BE2C (cell line): Measurements from ENCODE around the gene HOXB13.

ENCODE experiments used
- DNase-seq: peaks from one replicate; pipeline ENCODE4 v3.0.0-alpha.2; 2020
- H3K27me3 ChIP-seq: fragments of 250-450 bp; sonication (Bioruptor Pico); 2 replicates; pipeline ENCODE4 v1.5.1; 2020; ENCODE audit warnings: mild to moderate bottlenecking
- H3K36me3 ChIP-seq: fragments of 250-450 bp; sonication (Bioruptor Pico); 2 replicates; pipeline ENCODE4 v1.5.1; 2020; ENCODE audit warnings: mild to moderate bottlenecking
- H3K4me1 ChIP-seq: fragments of 250-450 bp; sonication (Bioruptor Pico); 2 replicates; pipeline ENCODE4 v1.5.1; 2020
- H3K4me3 ChIP-seq: 2 replicates; pipeline ENCODE4 v1.5.1; 2011; ENCODE audit warnings: low read depth, low read length
- H3K9me3 ChIP-seq: fragments of 250-450 bp; sonication (Bioruptor Pico); 2 replicates; pipeline ENCODE4 v1.5.1; 2020
- CTCF ChIP-seq: IDR thresholded peaks from 2 replicates; pipeline ENCODE4 v1.5.1; 2012; ENCODE audit warnings: mild to moderate bottlenecking, low read depth, low read length

Gene HOXB13

GRCh38 chr17:48725288-48726064 lies 3.1 kb downstream of the HOXB13 start:
- TF ChIP-seq CTCF, result no peak
- DNase-seq, result no peak
- Histone ChIP-seq H3K4me3 (no peak overlapping the region), H3K4me1 (no peaks in the 10 kb centered on the region), H3K36me3 (no peaks in the 10 kb centered on the region), H3K27me3 (peaks cover 100% of the 10 kb centered on the region), H3K9me3 (no peaks in the 10 kb centered on the region)

GRCh38 chr17:48725004-48725287 lies 3.6 kb downstream of the HOXB13 start:
- no peak overlapping the region for H3K4me3 ChIP-seq
- no peak for TF ChIP-seq CTCF
- no peak for DNase-seq
- no peaks in the 10 kb centered on the region for H3K9me3 ChIP-seq
- H3K27me3 ChIP-seq, result peaks cover 100% of the 10 kb centered on the region
- no peaks in the 10 kb centered on the region for H3K4me1 ChIP-seq
- H3K36me3 ChIP-seq, result no peaks in the 10 kb centered on the region

DNA sequence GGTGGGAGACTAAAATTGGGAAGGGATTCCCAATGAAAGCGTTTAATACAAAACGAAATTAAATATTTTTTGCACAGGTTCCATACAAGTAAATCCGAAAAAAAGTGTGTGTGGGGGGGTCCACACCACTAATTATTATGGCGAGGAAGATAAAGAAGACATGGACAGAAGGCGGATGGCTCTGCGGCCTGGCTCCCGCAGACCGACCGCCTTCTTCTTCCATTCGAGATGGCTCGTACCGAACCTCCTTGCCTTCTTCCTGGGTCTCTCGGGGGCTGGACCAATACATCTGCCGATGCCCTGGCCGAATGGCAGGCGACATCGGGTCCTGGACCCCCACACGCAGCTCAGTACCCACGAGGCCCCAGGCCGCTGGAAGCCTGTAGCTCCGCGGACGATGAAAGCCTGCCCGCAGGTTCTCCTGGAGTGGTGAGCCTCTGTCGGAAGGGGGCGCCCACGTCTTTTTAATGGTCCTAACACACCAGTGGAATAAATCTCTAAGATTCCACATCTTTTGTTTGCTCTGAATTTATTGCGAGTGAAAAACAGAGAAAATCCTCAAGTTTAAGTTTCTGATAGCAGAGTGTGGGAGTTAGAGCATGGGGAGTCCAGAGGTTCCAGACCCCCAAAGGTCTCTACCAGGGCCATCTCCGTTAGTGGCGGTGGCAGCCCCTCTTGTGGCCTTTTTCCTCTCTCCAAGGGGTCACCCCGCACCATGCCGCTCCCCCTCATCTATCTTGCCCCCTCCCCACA lies 4.1 kb downstream of the HOXB13 start:
- Histone ChIP-seq H3K4me1 (no peaks in the 10 kb centered on the region), H3K27me3 (peaks cover 100% of the 10 kb centered on the region), H3K9me3 (no peaks in the 10 kb centered on the region), H3K36me3 (no peaks in the 10 kb centered on the region), H3K4me3 (no peak overlapping the region)
- peak; percentile 76 for TF ChIP-seq CTCF
- peak; percentile 89 for DNase-seq

DNA sequence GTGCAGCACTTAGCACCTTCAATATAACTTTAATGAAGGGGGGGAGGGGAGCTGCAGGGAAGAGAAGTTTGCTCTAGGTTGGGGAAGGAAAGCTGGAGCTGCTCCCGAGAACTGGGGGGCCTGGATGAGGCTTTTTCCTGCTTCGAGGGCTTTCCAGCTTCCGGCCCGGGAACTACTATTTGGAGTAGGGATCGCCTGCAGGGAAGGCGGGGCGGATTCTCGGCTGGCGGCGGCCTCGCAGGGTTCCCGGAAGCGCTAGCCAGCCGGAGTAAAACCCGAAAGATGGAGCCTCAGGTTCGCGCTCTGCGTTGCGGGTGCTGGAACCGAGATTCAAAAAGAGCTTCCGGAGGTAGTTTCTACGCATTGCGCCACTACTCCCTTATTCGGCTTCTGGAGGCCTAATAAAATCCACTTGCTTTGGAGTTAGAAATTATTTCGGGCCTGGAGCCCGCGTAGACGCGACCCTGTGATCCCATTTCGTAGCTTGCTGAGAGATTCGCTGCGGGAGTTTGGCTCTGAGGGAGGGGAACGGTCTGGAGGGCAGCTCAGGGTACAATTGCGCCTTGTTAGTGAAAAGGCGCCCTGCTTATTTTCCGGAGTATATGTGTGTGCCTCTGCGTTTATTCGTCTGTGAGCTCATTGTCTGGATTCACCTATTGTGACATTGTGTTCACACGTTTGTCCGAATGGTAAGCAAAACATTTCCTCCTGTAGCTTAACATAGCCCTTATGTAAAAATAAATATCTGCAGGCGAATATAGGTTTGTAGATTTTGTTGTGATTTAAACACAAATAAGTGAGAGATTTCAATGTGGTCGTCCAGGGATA lies 4.9 kb downstream of the HOXB13 start:
- Histone ChIP-seq H3K9me3 (no peaks in the 10 kb centered on the region), H3K4me3 (no peak overlapping the region), H3K27me3 (peaks cover 100% of the 10 kb centered on the region), H3K36me3 (no peaks in the 10 kb centered on the region), H3K4me1 (no peaks in the 10 kb centered on the region)
- TF ChIP-seq CTCF, result no peak
- no peak for DNase-seq

GRCh38 chr17:48722915-48723422 lies 5.6 kb downstream of the HOXB13 start, which contains the start of gene PRAC2:
Gene PRAC2, plus strand, starts transcription at chr17:48723185. Its CDS starts 1,226 bp downstream, at chr17:48724411.
- no peak for TF ChIP-seq CTCF
- H3K27me3 ChIP-seq, result peaks cover 99% of the 10 kb centered on the region
- no peaks in the 10 kb centered on the region for H3K9me3 ChIP-seq
- no peaks in the 10 kb centered on the region for H3K4me1 ChIP-seq
- H3K36me3 ChIP-seq, result no peaks in the 10 kb centered on the region
- H3K4me3 ChIP-seq, result no peak within 1 kb of the TSS
- no peak for DNase-seq
